Activated T-helper 1 cell treated with anti-CD3 and anti-CD28 coated beads, Interleukin-12 subunit alpha, Interleukin-12 subunit beta, Interleukin-2, Interleukin-4 antibody, amounts not matched to agents 30 ng/mL and 10 ng/mL and 1 ng/mL, durations not matched to agents 14 hours and 24 hours and 36 hours (primary cell): ENCODE data around the gene BCL3. TPM values are rescaled to one million over a fixed set of nuclear protein-coding genes. Genes with fewer than 3 reads are reported as not detected.
"Not testable (repeated sequence)": the region's sequence is repeated elsewhere in the genome, so short reads cannot be mapped to it uniquely, and the experiment has no call there.

ENCODE experiments used
- DNase-seq: peaks from one replicate; pipeline ENCODE4 v3.0.0; 2021; ENCODE audit warnings: low spot score
- H3K27ac Mint-ChIP-seq: one replicate; pipeline ENCODE4 v1.8.0; 2021; ENCODE audit warnings: mild to moderate bottlenecking, mixed read lengths
- H3K27me3 Mint-ChIP-seq: one replicate; pipeline ENCODE4 v1.8.0; 2022; ENCODE audit warnings: mild to moderate bottlenecking, moderate library complexity, mixed read lengths; ENCODE audit not compliant: insufficient read depth
- H3K36me3 Mint-ChIP-seq: one replicate; pipeline ENCODE4 v1.8.0; 2021; ENCODE audit warnings: low read depth, mixed read lengths
- H3K4me1 Mint-ChIP-seq: one replicate; pipeline ENCODE4 v1.8.0; 2021; ENCODE audit warnings: low read depth, mixed read lengths
- H3K4me3 Mint-ChIP-seq: one replicate; pipeline ENCODE4 v1.8.0; 2021; ENCODE audit warnings: mild to moderate bottlenecking, moderate library complexity, mixed read lengths
- H3K9me3 Mint-ChIP-seq: one replicate; pipeline ENCODE4 v1.8.0; 2021; ENCODE audit warnings: mixed read lengths
- intact Hi-C: fragments of 100-400 bp; cut with micrococcal nuclease; formaldehyde crosslinking; loops from one replicate; pipeline ENCODE4 v1.15.1; 2024
- total RNA-seq: library from RNA; stranded (reverse); gene quantifications from 2 replicates; pipeline ENCODE4 v1.2.3, GENCODE V29; 2022

BCL3 gene, protein sequence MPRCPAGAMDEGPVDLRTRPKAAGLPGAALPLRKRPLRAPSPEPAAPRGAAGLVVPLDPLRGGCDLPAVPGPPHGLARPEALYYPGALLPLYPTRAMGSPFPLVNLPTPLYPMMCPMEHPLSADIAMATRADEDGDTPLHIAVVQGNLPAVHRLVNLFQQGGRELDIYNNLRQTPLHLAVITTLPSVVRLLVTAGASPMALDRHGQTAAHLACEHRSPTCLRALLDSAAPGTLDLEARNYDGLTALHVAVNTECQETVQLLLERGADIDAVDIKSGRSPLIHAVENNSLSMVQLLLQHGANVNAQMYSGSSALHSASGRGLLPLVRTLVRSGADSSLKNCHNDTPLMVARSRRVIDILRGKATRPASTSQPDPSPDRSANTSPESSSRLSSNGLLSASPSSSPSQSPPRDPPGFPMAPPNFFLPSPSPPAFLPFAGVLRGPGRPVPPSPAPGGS
- total RNA-seq = 67.2 and 74.6 TPM in 2 replicates

DNA sequence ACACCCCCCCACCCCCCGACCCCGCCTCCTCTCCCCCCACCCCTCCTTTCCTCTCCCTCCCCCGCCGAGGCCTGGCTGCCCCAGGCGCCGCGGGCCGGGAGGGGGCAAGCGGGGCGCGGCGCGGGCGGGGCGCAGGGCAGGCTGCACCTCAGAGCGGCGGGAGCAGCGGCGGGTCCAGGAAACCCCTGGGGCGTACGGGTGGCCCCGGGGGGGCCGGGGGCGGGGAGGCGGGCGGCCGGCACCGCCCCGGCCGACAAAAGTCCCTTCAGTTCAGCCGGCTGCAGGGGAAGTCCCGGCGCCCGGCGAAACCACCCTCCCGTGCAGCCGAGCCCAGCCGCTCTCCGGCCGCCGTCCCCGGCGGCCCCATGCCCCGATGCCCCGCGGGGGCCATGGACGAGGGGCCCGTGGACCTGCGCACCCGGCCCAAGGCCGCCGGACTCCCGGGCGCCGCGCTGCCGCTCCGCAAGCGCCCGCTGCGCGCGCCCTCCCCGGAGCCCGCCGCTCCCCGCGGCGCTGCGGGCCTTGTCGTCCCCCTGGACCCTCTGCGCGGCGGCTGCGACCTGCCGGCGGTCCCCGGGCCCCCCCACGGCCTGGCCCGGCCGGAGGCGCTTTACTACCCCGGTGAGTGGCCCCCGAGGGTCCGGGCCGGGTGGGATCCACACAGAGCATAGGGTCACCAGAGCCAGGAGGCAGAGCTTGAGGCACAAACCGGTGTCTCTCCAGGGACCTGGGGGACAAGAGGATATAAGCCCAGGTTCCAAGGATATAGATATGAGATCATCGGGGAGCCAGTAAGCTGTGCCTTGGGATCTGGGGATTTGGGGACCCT is at the start of gene BCL3:
Gene BCL3 (plus strand): TSS at position 283 of the 829 bp plus-strand sequence. CDS start 83 bp downstream, at position 366.
- Mint-ChIP-seq H3K27me3 (no peaks in the 10 kb centered on the region), H3K4me3 (peak within 1 kb of the TSS; percentile 93), H3K4me1 (peaks cover 57% of the 10 kb centered on the region), H3K9me3 (no peaks in the 10 kb centered on the region), H3K27ac (peak within 1 kb of the TSS; percentile 97), H3K36me3 (peaks cover 33% of the 10 kb centered on the region)
- peak; percentile 81 for DNase-seq
- intact Hi-C loops = no loop called here

DNA sequence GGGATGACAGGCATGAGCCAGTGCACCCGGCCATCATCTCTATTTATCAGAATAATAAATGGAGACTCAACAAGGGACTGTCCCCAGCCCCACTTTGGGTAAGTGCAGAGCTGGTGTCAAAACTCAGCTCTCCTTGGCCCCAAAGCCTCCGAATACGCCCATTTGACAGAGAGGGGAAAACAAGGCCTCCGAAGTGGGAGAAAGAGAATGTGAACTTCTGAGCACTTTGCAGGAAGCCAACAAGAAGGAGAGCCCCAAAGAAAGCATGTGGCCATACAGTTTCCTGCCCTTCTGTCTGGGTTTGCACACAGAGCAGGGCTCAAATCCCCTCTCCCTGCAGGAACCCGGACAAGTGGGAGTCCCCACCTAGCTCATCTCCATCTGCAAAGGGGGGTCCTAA is 48.0 kb upstream of the BCL3 start:
- H3K9me3 Mint-ChIP-seq = no peaks in the 10 kb centered on the region
- no peak overlapping the region for H3K27ac Mint-ChIP-seq
- peaks cover 10% of the 10 kb centered on the region for H3K27me3 Mint-ChIP-seq
- H3K4me3 Mint-ChIP-seq = no peak overlapping the region
- DNase-seq = no peak
- intact Hi-C loops = no loop called here
- H3K4me1 Mint-ChIP-seq = peaks cover 9% of the 10 kb centered on the region
- peaks cover 3% of the 10 kb centered on the region for H3K36me3 Mint-ChIP-seq

DNA sequence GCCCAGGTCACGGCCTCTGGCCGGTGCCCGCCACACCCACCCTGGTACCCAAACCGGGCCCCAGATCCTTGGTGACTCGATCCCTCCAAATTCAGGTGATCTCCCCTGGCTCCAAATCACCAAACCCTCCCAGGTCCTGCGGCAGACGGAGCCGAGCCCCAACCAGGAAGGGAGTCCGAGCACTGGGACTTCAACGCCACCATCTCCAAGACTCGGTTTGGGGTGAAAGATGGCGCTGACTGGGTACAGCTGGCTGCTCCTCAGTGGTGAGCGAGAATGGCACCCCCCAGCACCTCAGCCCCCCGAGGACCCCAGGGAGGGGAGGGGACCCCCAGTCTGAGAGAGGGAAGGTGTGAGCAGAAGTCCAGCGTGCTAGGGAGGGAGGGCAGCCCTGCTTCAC is 47.3 kb upstream of the BCL3 start:
- no peak overlapping the region for H3K4me3 Mint-ChIP-seq
- no peak overlapping the region for H3K27ac Mint-ChIP-seq
- peaks cover 9% of the 10 kb centered on the region for H3K4me1 Mint-ChIP-seq
- peaks cover 3% of the 10 kb centered on the region for H3K36me3 Mint-ChIP-seq
- H3K27me3 Mint-ChIP-seq = peaks cover 8% of the 10 kb centered on the region
- H3K9me3 Mint-ChIP-seq = no peaks in the 10 kb centered on the region
- intact Hi-C loops = no loop called here
- no peak for DNase-seq

DNA sequence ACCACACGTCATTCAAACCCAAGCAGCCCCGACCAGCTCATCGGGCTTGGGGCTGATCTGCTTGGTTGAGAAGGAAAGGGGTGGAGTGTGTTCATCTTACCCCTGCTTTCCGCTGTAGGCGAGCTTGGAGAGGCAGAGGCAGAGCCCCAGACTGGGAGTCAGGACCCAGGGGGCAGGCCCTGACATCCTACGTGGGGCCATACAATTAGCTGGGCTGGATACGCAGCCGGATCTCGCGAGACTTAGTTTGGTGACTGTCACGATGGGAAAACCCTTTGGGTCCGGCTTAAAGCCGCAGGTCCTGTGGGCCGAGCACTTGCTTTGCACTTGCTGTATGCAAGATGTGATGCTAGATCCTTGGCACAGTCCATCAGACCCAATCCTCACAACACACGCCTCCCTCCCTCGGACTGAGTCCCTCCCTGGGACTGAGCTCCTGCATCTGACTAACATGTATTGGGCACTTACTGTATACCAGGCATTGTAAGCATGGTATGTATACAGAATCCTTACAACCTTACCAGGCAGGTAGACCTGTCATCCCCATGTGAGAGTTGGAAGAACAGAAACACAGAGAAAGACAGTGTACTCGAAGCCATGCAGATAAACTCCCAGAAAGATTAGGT is 45.8 kb upstream of the BCL3 start:
- intact Hi-C loops = no loop called here
- no peak for DNase-seq
- H3K27me3 Mint-ChIP-seq = peaks cover 6% of the 10 kb centered on the region
- no peaks in the 10 kb centered on the region for H3K36me3 Mint-ChIP-seq
- no peaks in the 10 kb centered on the region for H3K4me1 Mint-ChIP-seq
- H3K4me3 Mint-ChIP-seq = no peak overlapping the region
- no peaks in the 10 kb centered on the region for H3K9me3 Mint-ChIP-seq
- no peak overlapping the region for H3K27ac Mint-ChIP-seq

DNA sequence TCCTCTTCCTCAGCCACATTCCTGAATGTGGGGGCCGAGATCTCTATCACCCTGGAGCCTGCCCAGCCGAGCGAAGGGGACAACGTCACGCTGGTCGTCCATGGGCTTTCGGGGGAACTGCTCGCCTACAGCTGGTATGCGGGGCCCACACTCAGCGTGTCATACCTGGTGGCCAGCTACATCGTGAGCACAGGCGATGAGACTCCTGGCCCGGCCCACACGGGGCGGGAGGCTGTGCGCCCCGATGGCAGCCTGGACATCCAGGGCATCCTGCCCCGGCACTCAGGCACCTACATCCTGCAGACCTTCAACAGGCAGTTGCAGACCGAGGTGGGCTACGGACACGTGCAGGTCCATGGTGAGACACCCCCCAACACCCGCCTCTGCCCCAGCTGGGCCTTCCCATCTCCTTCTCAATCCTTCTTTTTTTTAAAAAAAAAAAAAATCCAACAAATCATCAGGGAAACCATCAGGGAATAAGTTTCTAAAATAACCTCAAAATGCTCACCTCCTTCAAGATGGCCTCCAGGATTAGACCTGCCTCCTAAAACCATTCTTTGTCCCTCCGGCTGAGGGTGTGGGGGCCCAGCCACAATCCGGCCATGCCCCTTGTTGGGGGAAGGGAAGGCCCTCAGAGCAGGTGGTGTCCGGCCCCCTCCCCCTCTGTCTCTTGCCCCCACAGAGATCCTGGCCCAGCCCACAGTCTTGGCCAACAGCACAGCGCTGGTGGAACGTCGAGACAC is 45.0 kb upstream of the BCL3 start:
- DNase-seq = no peak
- Mint-ChIP-seq H3K27me3 (peaks cover 4% of the 10 kb centered on the region), H3K9me3 (no peaks in the 10 kb centered on the region), H3K4me3 (no peak overlapping the region), H3K4me1 (no peaks in the 10 kb centered on the region), H3K27ac (no peak overlapping the region), H3K36me3 (no peaks in the 10 kb centered on the region)
- intact Hi-C loops = no loop called here

DNA sequence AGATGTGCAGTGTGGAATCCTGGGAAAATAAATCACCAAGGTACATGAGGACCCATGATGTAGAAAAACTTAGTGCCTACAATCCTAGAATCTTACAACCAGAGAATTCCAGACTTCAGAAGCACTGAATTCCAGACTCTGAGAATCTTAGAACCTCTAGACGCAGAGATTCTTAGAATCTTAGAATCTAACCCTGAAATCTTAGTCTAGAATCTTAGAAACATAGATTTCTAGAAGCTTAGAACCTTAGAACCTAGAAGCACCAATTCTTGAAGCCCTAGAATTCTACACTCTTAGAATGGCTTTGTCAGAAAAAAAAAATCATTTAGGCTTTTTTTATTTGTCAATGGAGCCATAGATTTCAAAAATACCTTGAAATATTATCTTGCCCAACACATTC is 43.5 kb upstream of the BCL3 start:
- no peaks in the 10 kb centered on the region for H3K4me1 Mint-ChIP-seq
- no peaks in the 10 kb centered on the region for H3K36me3 Mint-ChIP-seq
- H3K27me3 Mint-ChIP-seq = peaks cover 3% of the 10 kb centered on the region
- intact Hi-C loops = no loop called here
- no peak overlapping the region for H3K27ac Mint-ChIP-seq
- no peak for DNase-seq
- no peak overlapping the region for H3K4me3 Mint-ChIP-seq
- no peaks in the 10 kb centered on the region for H3K9me3 Mint-ChIP-seq

DNA sequence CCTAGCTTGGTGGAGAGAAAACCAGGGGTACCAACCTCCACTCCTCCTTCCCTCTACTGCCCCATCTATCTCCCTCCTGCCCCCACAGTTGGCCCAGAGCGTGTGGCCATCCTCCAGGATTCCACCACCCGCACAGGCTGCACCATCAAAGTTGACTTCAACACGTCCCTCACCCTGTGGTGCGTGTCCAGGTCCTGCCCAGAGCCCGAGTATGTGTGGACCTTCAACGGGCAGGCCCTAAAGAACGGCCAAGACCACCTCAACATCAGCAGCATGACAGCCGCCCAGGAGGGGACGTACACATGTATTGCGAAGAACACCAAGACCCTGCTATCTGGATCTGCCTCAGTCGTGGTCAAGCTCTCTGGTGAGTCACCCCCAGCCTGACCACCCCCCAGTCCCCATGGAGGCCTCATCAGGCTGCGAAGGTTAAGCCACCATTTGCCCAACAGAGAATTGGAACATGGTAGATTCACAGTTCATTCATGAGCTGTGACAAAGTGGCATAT is 43.0 kb upstream of the BCL3 start:
- Mint-ChIP-seq H3K36me3 (no peaks in the 10 kb centered on the region), H3K27ac (no peak overlapping the region), H3K27me3 (peaks cover 2% of the 10 kb centered on the region), H3K4me1 (peaks cover 3% of the 10 kb centered on the region), H3K4me3 (no peak overlapping the region), H3K9me3 (no peaks in the 10 kb centered on the region)
- no peak for DNase-seq
- intact Hi-C loops = no loop called here

DNA sequence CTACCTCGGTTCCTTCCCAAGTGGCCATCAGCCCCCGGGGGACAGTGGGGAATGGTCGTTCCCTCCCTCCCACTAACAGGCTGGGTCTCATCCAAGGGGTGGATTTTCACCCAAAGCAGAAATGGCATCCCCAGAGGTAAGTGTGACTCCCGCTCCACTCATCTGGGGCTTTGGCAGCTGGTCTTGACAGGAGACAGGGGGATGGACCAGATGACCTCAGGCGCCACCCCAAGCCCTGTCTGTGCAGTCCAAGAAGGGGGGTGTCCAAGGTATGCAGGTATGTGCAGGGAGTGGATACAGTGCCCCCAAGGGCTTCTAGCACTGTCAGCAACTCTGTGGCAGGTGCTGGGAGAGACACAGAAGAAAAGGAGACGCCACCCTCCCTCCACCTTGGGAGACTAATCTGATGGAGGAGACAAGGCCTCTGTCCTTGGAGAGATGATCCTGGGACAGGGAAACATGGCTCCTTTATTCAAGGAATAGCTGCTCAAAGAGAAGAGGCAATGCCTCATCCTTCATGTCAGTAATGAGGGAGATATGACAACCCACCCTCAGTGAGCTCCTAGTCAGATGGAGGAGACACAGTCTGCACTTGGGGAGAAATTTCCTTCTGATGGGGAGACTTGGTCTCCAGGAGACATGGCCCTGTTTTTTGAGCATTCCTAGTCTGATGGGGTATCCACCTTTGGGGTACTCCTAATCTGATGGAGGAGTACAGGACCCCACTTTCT is 41.8 kb upstream of the BCL3 start:
- Mint-ChIP-seq H3K27ac (no peak overlapping the region), H3K4me3 (no peak overlapping the region), H3K4me1 (peaks cover 8% of the 10 kb centered on the region), H3K27me3 (peaks cover 3% of the 10 kb centered on the region), H3K9me3 (no peaks in the 10 kb centered on the region), H3K36me3 (no peaks in the 10 kb centered on the region)
- intact Hi-C loops = no loop called here
- no peak for DNase-seq

DNA sequence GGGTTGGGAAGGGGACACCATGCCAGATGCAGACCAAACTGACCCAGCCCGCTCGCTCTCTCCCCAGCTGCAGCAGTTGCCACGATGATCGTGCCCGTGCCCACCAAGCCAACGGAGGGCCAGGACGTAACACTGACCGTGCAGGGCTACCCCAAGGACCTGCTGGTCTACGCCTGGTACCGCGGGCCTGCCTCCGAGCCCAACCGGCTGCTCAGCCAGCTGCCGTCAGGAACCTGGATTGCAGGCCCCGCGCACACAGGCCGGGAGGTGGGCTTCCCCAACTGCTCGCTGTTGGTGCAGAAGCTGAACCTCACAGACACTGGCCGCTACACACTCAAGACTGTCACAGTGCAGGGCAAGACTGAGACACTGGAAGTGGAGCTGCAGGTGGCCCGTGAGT is 40.7 kb upstream of the BCL3 start:
- Mint-ChIP-seq H3K27me3 (peaks cover 2% of the 10 kb centered on the region), H3K27ac (no peak overlapping the region), H3K4me1 (peaks cover 8% of the 10 kb centered on the region), H3K4me3 (no peak overlapping the region), H3K9me3 (no peaks in the 10 kb centered on the region), H3K36me3 (no peaks in the 10 kb centered on the region)
- intact Hi-C loops = no loop called here
- DNase-seq = no peak

DNA sequence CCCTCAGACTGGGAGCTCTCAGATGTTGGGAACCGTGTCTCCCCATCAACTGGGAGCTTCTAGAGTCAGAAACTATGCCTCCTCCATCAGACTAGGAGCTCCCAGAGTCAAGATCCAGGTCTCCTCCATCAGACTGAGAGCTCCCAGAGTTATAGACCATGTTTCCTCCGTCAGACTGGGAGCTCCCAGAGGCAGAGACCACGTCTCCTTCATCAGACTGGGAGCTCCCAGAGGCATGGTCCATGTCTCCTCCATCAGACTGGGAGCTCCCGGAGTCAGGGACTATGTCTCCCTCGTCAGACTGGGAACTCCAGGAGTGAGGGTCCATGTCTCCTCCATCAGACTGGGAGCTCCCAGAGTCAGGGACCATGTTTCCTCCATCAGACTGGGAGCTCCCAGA is 39.6 kb upstream of the BCL3 start:
- H3K4me3 Mint-ChIP-seq = no peak overlapping the region
- DNase-seq = no peak

DNA sequence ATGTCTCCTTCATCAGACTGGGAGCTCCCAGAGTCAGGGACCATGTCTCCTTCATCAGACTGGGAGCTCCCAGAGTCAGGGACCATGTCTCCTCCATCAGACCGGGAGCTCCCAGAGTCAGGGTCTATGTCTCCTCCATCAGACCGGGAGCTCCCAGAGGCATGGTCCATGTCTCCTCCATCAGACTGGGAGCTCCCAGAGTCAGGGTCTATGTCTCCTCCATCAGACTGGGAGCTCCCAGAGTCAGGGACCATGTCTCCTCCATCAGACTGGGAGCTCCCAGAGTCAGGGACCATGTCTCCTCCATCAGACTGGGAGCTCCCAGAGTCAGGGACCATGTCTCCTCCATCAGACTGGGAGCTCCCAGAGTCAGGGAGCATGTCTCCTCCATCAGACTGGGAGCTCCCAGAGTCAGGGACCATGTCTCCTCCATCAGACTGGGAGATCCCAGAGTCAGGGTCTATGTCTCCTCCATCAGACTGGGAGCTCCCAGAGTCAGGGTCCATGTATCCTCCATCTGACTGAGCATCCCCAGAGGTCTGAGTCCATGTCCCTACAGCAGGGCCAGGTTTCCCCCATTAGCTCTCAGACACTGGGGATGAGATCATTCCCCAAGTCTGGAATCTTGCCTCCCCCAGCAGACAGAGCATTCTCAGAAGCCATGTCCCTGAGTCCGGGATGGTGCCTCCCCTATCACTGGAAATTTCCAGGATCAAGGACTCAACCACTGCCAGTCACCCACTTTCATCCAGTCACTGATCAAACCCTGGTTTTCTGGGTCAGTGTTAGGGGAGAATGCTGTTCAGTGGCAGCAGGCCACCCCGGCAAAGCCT is 38.9 kb upstream of the BCL3 start:
- H3K4me1 Mint-ChIP-seq, H3K9me3 Mint-ChIP-seq, H3K36me3 Mint-ChIP-seq, DNase-seq, H3K4me3 Mint-ChIP-seq, H3K27ac Mint-ChIP-seq, H3K27me3 Mint-ChIP-seq, intact Hi-C loops: not testable (repeated sequence)

More for the DNA sequence above, 39.6 kb upstream of the BCL3 start:
- Mint-ChIP-seq H3K27me3 (peaks cover 3% of the 10 kb centered on the region), H3K9me3 (no peaks in the 10 kb centered on the region), H3K27ac (no peak overlapping the region), H3K4me1 (peaks cover 8% of the 10 kb centered on the region), H3K36me3 (no peaks in the 10 kb centered on the region)
- intact Hi-C loops = no loop called here
